Activated naive CD8-positive, alpha-beta T cell treated with anti-CD3 and anti-CD28 coated beads, Interleukin-2, amount 10 ng/mL, durations not matched to agents 7 days and 5 days (primary cell): ENCODE measurements around the gene CERK. TPM values are rescaled to one million over a fixed set of nuclear protein-coding genes. Genes with fewer than 3 reads are reported as not detected.
A peak's percentile ranks its signal among the peaks of the same experiment; 100 is the strongest.

Experiments
- ATAC-seq: fragments of 150-1000 bp; cut with Tn5 transposase; one replicate; pipeline ENCODE4 v1.10.0; 2021; ENCODE audit warnings: low read depth, moderate library complexity
- POLR2A ChIA-PET: fragments of 350-600 bp; sonication (Branson Sonifier 250); formaldehyde crosslinking; loops from one replicate; lab custom pipeline; 2021; ENCODE audit warnings: antibody characterized with exemption; lab: Charles Lee
- DNase-seq: peaks from one replicate; pipeline ENCODE4 v3.0.0; 2021
- H3K27ac Mint-ChIP-seq: one replicate; pipeline ENCODE4 v1.8.0; 2022; ENCODE audit warnings: mild to moderate bottlenecking, mixed read lengths
- H3K27me3 Mint-ChIP-seq: one replicate; pipeline ENCODE4 v1.8.0; 2022; ENCODE audit warnings: mild to moderate bottlenecking, moderate library complexity, mixed read lengths
- H3K36me3 Mint-ChIP-seq: one replicate; pipeline ENCODE4 v1.8.0; 2021; ENCODE audit warnings: mild to moderate bottlenecking, mixed read lengths
- H3K4me1 Mint-ChIP-seq: one replicate; pipeline ENCODE4 v1.8.0; 2021; ENCODE audit warnings: mixed read lengths
- H3K4me3 Mint-ChIP-seq: one replicate; pipeline ENCODE4 v1.8.0; 2022; ENCODE audit warnings: mild to moderate bottlenecking, moderate library complexity, mixed read lengths
- H3K9me3 Mint-ChIP-seq: one replicate; pipeline ENCODE4 v1.8.0; 2021; ENCODE audit warnings: mixed read lengths
- total RNA-seq, 2 experiments: library from RNA; stranded (reverse); gene quantifications; one replicate each; pipeline ENCODE4 v1.2.3, GENCODE V29; 2021

Gene CERK
- total RNA-seq, 2 experiments from 2014 or later = 90.8 to 94.9 TPM

GRCh38 chr22:46752286-46752987 lies 14.4 kb upstream of the CERK start:
- no peak overlapping the region for H3K27ac Mint-ChIP-seq
- H3K4me1 Mint-ChIP-seq = peaks cover 28% of the 10 kb centered on the region
- no peak for ATAC-seq
- no peak for DNase-seq
- H3K9me3 Mint-ChIP-seq = peaks cover 5% of the 10 kb centered on the region
- POLR2A ChIA-PET = interaction anchor here (4.2 kb wide), 1 partner anchor 10 kb away, joined by 55 read pairs; the partner anchor contains the start of gene TBC1D22A
- no peak overlapping the region for H3K4me3 Mint-ChIP-seq
- H3K27me3 Mint-ChIP-seq = no peaks in the 10 kb centered on the region
- peaks cover 5% of the 10 kb centered on the region for H3K36me3 Mint-ChIP-seq

GRCh38 chr22:46750863-46751443 lies 12.9 kb upstream of the CERK start:
- Mint-ChIP-seq H3K9me3 (no peaks in the 10 kb centered on the region), H3K27me3 (peaks cover 3% of the 10 kb centered on the region), H3K27ac (peak overlapping the region; percentile 97), H3K4me1 (peaks cover 24% of the 10 kb centered on the region), H3K36me3 (no peaks in the 10 kb centered on the region), H3K4me3 (no peak overlapping the region)
- DNase-seq (no peak), ATAC-seq (no peak)
- POLR2A ChIA-PET = interaction anchor here (2.5 to 4.2 kb wide), 2 partner anchors 11 to 40 kb away, joined by 10 to 55 read pairs; partner anchors contain the start of gene TBC1D22A

GRCh38 chr22:46750530-46750800 lies 12.4 kb upstream of the CERK start:
- POLR2A ChIA-PET = interaction anchor here (2.4 to 4.2 kb wide), 4 partner anchors 11 to 41 kb away, joined by 10 to 55 read pairs (median 14); partner anchors contain the start of gene TBC1D22A
- Mint-ChIP-seq H3K36me3 (no peaks in the 10 kb centered on the region), H3K4me1 (peaks cover 24% of the 10 kb centered on the region), H3K4me3 (no peak overlapping the region), H3K9me3 (no peaks in the 10 kb centered on the region), H3K27me3 (peaks cover 3% of the 10 kb centered on the region), H3K27ac (peak overlapping the region; percentile 97)
- DNase-seq (no peak), ATAC-seq (no peak)

- no peaks in the 10 kb centered on the region for H3K36me3 Mint-ChIP-seq
- H3K4me3 Mint-ChIP-seq = peak overlapping the region; percentile 71
- H3K27ac Mint-ChIP-seq = peak overlapping the region; percentile 97
- POLR2A ChIA-PET = interaction anchor here (2.2 to 4.2 kb wide), 5 partner anchors 8 to 41 kb away, joined by 10 to 55 read pairs (median 18); partner anchors contain the start of gene TBC1D22A
- peaks cover 24% of the 10 kb centered on the region for H3K4me1 Mint-ChIP-seq
- no peaks in the 10 kb centered on the region for H3K9me3 Mint-ChIP-seq
- H3K27me3 Mint-ChIP-seq = peaks cover 3% of the 10 kb centered on the region
- DNase-seq = no peak
- ATAC-seq = no peak
These were observed 11.9 kb upstream of the CERK start for GRCh38 chr22:46749682-46750529.

DNA sequence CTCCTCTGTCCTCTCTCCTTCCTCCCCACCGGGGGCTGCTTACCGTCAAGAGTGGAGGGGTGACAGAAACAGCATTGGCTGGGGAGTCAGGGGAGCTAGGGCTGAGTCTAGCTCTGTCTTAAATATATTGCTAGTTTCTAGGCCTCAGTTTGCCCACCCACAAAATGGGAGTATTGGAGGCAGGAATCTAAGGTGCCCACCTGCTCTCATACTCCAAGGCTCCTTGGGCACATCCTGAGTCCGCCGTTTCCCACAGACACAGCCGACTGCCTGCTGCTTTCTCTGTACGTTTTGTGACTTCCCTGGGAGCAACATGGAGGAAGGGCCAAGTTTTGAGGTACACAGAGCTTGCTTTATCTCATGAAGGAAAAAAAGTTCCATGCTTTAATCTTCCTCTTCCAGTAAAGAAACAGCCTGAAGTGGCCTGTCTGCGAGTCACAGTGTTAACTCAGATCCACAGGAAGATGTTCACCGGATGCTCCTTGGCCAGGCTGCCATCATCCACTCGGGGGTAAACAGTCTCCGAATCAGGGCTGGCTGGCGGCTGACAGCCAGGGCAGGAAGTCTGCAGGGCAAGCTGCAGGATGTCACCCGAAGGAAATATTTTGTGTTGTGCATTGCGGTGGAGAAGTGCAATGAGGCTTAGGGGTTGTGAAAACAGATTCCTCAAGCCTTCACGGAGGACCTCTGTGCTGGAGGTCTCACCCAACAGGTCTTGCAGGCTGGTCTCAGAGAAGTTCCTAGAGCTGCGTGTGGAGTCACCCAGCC lies 11.0 kb upstream of the CERK start:
- peaks cover 3% of the 10 kb centered on the region for H3K27me3 Mint-ChIP-seq
- ATAC-seq = peak; percentile 97
- H3K4me3 Mint-ChIP-seq = peak overlapping the region; percentile 71
- no peaks in the 10 kb centered on the region for H3K9me3 Mint-ChIP-seq
- peak overlapping the region; percentile 97 for H3K27ac Mint-ChIP-seq
- DNase-seq = peak; percentile 68
- POLR2A ChIA-PET = interaction anchor here (1.0 to 4.2 kb wide), 7 partner anchors 9 to 136 kb away, joined by 3 to 55 read pairs (median 10); partner anchors contain the start of gene TBC1D22A
- no peaks in the 10 kb centered on the region for H3K36me3 Mint-ChIP-seq
- H3K4me1 Mint-ChIP-seq = peaks cover 22% of the 10 kb centered on the region

DNA sequence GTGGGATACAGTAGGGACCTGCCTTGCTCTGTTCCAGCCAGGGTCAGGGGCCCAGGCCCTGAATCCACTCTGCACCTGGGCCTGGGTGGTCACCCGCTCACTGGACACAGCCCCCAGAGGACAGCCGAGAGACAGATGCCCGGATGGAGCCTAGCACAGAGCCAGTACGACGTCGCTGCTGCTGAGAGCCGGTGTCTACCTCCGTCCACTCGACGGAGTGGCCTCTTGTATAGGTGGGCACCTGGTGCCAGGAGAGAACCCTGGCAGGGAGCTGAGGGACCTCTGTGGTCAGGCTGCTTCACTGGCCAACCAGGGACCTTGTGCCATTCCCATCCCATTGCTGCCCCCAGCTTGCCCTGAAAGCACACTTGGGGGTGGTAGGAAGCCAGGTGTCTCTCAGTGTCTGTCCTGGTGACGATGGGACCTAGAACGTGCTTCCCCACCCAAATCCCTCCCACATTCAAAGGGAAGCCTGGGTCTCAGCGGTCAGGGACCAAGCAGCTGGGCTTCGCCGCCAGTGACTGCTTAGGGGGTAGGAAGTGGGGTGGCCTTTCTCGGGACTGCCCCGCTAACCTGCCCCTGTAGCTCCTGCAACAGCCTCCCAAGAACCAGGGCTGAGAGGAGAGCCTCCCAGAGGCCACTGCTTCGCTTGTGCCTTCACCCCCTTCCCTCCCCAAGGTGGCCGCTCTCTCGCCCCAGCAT lies 10.3 kb upstream of the CERK start:
- Mint-ChIP-seq H3K4me3 (peak overlapping the region; percentile 71), H3K4me1 (peaks cover 21% of the 10 kb centered on the region), H3K27ac (peak overlapping the region; percentile 97), H3K36me3 (no peaks in the 10 kb centered on the region), H3K27me3 (peaks cover 3% of the 10 kb centered on the region), H3K9me3 (no peaks in the 10 kb centered on the region)
- DNase-seq = no peak
- ATAC-seq = no peak
- POLR2A ChIA-PET = interaction anchor here (1.0 to 4.2 kb wide), 7 partner anchors 9 to 136 kb away, joined by 3 to 55 read pairs (median 10); partner anchors contain the start of gene TBC1D22A

GRCh38 chr22:46747646-46748045 lies 9.6 kb upstream of the CERK start:
- POLR2A ChIA-PET = interaction anchor here (2.2 kb wide), 1 partner anchor 10 kb away, joined by 18 read pairs; no protein-coding TSS in a partner anchor
- Mint-ChIP-seq H3K36me3 (peaks cover 6% of the 10 kb centered on the region), H3K27ac (no peak overlapping the region), H3K9me3 (peaks cover 4% of the 10 kb centered on the region), H3K27me3 (peaks cover 3% of the 10 kb centered on the region), H3K4me3 (no peak overlapping the region), H3K4me1 (peaks cover 21% of the 10 kb centered on the region)
- ATAC-seq (no peak), DNase-seq (no peak)

GRCh38 chr22:46746620-46747019 lies 8.6 kb upstream of the CERK start:
- Mint-ChIP-seq H3K4me3 (no peak overlapping the region), H3K4me1 (peaks cover 21% of the 10 kb centered on the region), H3K27me3 (peaks cover 3% of the 10 kb centered on the region), H3K9me3 (peaks cover 4% of the 10 kb centered on the region), H3K27ac (no peak overlapping the region), H3K36me3 (peaks cover 6% of the 10 kb centered on the region)
- POLR2A ChIA-PET = no interaction called here
- no peak for DNase-seq
- ATAC-seq = no peak

DNA sequence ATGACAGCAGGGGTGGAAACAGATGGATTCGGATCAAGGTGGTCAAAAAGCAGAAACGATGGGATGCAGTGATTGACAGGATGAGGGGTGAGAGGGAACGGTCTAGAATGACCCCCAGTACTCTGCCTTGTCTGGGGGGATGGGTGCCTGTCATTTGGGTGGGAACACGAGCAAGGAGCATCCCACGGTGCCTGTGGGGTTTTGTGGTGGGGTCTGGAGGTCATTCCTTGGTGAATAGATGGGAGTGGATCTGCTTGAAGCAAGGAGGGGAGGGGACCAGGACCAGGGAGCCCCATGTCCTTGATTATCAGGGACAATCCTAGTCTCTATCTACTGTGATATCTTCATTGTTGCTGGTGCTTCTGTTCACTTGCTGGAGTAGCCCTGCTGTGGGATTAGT lies 8.1 kb upstream of the CERK start:
- ATAC-seq = no peak
- Mint-ChIP-seq H3K27me3 (peaks cover 3% of the 10 kb centered on the region), H3K27ac (no peak overlapping the region), H3K9me3 (peaks cover 4% of the 10 kb centered on the region), H3K36me3 (peaks cover 6% of the 10 kb centered on the region), H3K4me1 (peaks cover 23% of the 10 kb centered on the region), H3K4me3 (no peak overlapping the region)
- DNase-seq = no peak
- POLR2A ChIA-PET = no interaction called here

GRCh38 chr22:46744581-46744980 lies 6.5 kb upstream of the CERK start:
- POLR2A ChIA-PET = no interaction called here
- H3K27me3 Mint-ChIP-seq = peaks cover 3% of the 10 kb centered on the region
- H3K27ac Mint-ChIP-seq = no peak overlapping the region
- peaks cover 6% of the 10 kb centered on the region for H3K36me3 Mint-ChIP-seq
- no peak overlapping the region for H3K4me3 Mint-ChIP-seq
- H3K9me3 Mint-ChIP-seq = peaks cover 4% of the 10 kb centered on the region
- ATAC-seq (no peak), DNase-seq (no peak)
- H3K4me1 Mint-ChIP-seq = peaks cover 10% of the 10 kb centered on the region

DNA sequence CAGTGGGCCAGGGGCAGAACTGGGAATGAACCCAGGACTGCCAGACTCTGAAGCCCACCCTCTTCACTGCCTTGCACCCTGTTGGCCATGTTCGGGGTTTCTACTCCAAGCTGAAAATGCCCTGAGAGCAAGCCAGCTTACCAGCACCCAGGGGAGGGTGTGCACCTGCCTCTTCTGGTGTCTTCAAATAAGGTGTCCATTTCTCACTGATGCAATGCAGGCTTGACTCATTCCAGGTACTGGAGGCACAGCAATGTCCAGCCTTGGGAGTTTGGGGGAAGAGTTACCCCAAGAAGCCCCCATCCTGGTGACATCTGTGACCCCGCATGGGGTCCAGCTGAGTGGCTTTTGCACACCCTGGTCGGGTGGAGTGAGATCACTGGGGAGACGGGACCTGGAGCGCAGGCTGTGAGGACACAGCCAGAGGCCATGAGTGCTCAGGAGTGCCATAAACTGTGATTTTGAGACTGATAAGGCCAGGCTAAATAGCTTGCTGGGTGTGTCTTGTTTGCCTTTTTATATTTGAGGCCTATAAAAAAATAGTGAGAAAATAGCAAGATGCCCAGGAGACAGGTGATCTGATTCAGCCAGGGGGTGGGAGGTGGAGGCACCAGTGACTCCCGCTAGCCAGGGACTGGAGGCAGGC lies 4.6 kb upstream of the CERK start:
- DNase-seq (no peak), ATAC-seq (no peak)
- Mint-ChIP-seq H3K4me1 (peaks cover 7% of the 10 kb centered on the region), H3K36me3 (peaks cover 6% of the 10 kb centered on the region), H3K4me3 (no peak overlapping the region), H3K27me3 (peaks cover 3% of the 10 kb centered on the region), H3K9me3 (peaks cover 4% of the 10 kb centered on the region), H3K27ac (no peak overlapping the region)
- POLR2A ChIA-PET = interaction anchor here (2.7 kb wide), 1 partner anchor 20 kb away, joined by 10 read pairs; the partner anchor contains the start of gene TBC1D22A
